ENCODE results near the gene HDAC11. TPM values are rescaled to one million over a fixed set of nuclear protein-coding genes. Genes with fewer than 3 reads are reported as not detected.

HDAC11 gene
- total and polyA plus RNA-seq, 2 of the 13 experiments (the other 11 are each of a cell fraction or from before 2014, with no cell fraction given), result 13.7 to 33.1 TPM

DNA sequence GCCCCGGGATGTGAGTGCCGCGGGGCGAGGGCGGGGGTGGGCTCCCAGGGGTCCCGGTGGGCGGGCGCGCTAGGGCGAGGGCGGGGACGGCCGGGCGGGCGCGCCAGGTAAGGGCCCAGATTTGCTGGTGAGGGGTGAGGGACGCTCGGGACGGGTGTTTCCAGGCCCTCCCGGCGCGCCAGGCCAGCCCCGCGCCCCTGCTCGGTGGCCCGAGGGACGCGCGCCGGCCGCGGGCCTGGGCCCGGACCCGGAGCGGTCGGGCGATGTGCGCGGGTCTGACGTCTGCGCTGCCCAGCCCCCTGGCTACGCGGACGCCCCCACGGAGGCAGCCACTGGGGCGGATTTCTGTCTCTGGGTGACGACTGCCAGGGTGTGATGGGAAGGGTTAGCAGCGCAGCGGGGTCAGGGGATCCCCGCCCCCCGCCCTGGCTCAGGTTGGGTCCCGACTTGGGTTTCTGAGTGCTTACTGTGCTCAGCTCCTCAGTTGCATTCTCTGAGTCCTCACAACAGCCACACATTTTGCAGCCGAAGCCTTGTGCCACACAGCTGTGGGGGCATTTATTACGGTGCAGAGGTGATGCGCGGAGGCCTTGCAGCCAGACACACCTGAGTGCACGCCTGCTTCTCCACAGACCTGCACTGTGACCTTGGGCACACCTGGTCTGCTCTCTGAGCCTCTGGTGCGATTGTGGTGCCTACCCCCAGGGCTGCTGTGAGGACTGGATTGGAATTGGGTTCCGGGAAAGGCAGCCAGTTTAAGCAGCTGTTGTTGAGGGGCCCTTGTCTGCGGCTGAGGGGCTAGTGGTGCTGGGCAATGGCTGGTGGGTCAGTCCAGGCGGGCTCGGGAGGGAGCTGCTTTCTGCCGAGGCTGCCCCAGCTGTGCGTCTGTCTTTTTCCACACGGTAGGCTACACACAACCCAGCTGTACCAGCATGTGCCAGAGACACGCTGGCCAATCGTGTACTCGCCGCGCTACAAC, 523 bp downstream of the HDAC11 start (continued):
- TF ChIP-seq ZNF160 (CRISPR knock-in tag; IDR thresholded peaks at IDR 0.05) (0 out of 2 replicates have a peak, but pooled peaks have one; percentile 10), WIZ (CRISPR knock-in tag; IDR thresholded peaks at IDR 0.05) (peak; percentile 22; the same call in 1 of the 2 replicates), ZEB1 (IDR thresholded peaks at IDR 0.05; ENCODE audit: insufficient replicate concordance, low read depth) (peak; percentile 40), ZNF784 (CRISPR knock-in tag; IDR thresholded peaks at IDR 0.05; ENCODE audit: borderline replicate concordance) (0 out of 2 replicates have a peak, but pooled peaks have one; percentile 9), SALL1 (CRISPR knock-in tag; IDR thresholded peaks at IDR 0.05) (0 out of 2 replicates have a peak, but pooled peaks have one; percentile 14), KAT7 (CRISPR knock-in tag; IDR thresholded peaks at IDR 0.05; ENCODE audit: borderline replicate concordance) (0 out of 2 replicates have a peak, but pooled peaks have one; percentile 20), ZNF713 (CRISPR knock-in tag; IDR thresholded peaks at IDR 0.05) (0 out of 2 replicates have a peak, but pooled peaks have one; percentile 48), HES4 (CRISPR knock-in tag; IDR thresholded peaks at IDR 0.05; ENCODE audit: borderline replicate concordance) (peak; percentile 39; the same call in 1 of the 2 replicates), NR1H2 (CRISPR knock-in tag; IDR thresholded peaks at IDR 0.05; ENCODE audit: borderline replicate concordance, low read depth) (no peak), ATF7-NPFF (CRISPR knock-in tag; IDR thresholded peaks at IDR 0.05; ENCODE audit: low read depth) (peak; percentile 66; the same call in 1 of the 2 replicates), ZC3H13 (CRISPR knock-in tag; IDR thresholded peaks at IDR 0.05) (peak; percentile 57; the same call in 1 of the 2 replicates), ZNF329 (CRISPR knock-in tag; IDR thresholded peaks at IDR 0.05; ENCODE audit: low read depth) (0 out of 2 replicates have a peak, but pooled peaks have one; percentile 40), ZNF747 (CRISPR knock-in tag; IDR thresholded peaks at IDR 0.05; ENCODE audit: borderline replicate concordance) (peak; percentile 50; the same call in 1 of the 2 replicates), ZNF672 (CRISPR knock-in tag; IDR thresholded peaks at IDR 0.05) (0 out of 2 replicates have a peak, but pooled peaks have one; percentile 26), ZFP41 (CRISPR knock-in tag; IDR thresholded peaks at IDR 0.05; ENCODE audit: borderline replicate concordance) (0 out of 2 replicates have a peak, but pooled peaks have one; percentile 43), ZFP82 (CRISPR knock-in tag; IDR thresholded peaks at IDR 0.05; ENCODE audit: borderline replicate concordance) (0 out of 2 replicates have a peak, but pooled peaks have one; percentile 9), IRX3 (CRISPR knock-in tag; IDR thresholded peaks at IDR 0.05; ENCODE audit: borderline replicate concordance, low read depth) (peak; percentile 26; the same call in 1 of the 2 replicates), ZNF572 (CRISPR knock-in tag; IDR thresholded peaks at IDR 0.05) (peak; percentile 15; the same call in 1 of the 2 replicates), ZNF280B (CRISPR knock-in tag; IDR thresholded peaks at IDR 0.05; ENCODE audit: borderline replicate concordance) (peak; percentile 42; the same call in 1 of the 2 replicates), BATF2 (CRISPR knock-in tag; IDR thresholded peaks at IDR 0.05) (0 out of 2 replicates have a peak, but pooled peaks have one; percentile 54)
- TF ChIP-seq, protein P1, sequence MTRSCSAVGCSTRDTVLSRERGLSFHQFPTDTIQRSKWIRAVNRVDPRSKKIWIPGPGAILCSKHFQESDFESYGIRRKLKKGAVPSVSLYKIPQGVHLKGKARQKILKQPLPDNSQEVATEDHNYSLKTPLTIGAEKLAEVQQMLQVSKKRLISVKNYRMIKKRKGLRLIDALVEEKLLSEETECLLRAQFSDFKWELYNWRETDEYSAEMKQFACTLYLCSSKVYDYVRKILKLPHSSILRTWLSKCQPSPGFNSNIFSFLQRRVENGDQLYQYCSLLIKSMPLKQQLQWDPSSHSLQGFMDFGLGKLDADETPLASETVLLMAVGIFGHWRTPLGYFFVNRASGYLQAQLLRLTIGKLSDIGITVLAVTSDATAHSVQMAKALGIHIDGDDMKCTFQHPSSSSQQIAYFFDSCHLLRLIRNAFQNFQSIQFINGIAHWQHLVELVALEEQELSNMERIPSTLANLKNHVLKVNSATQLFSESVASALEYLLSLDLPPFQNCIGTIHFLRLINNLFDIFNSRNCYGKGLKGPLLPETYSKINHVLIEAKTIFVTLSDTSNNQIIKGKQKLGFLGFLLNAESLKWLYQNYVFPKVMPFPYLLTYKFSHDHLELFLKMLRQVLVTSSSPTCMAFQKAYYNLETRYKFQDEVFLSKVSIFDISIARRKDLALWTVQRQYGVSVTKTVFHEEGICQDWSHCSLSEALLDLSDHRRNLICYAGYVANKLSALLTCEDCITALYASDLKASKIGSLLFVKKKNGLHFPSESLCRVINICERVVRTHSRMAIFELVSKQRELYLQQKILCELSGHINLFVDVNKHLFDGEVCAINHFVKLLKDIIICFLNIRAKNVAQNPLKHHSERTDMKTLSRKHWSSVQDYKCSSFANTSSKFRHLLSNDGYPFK (CRISPR knock-in tag; IDR thresholded peaks at IDR 0.05; ENCODE audit: borderline replicate concordance), result 0 out of 2 replicates have a peak, but pooled peaks have one; percentile 51

Measured in HepG2 (cell line).